HepG2 (cell line): Measurements from ENCODE around the gene ECHS1. TPM values are rescaled to one million over a fixed set of nuclear protein-coding genes. Genes with fewer than 3 reads are reported as not detected.

Experiments
- ARID2 ChIP-seq: sonication (generic); formaldehyde crosslinking; IDR thresholded peaks from 2 replicates; pipeline ENCODE4 v1.8.1; 2022; ENCODE audit warnings: mild to moderate bottlenecking, missing genetic modification reagents, borderline replicate concordance
- CBX1 ChIP-seq: IDR thresholded peaks from one replicate; pipeline ENCODE4 v1.6.1; 2016; ENCODE audit warnings: antibody characterized with exemption, low read depth
- DNMT1 ChIP-seq: sonication (generic); formaldehyde crosslinking; IDR thresholded peaks from 2 replicates; pipeline ENCODE4 v1.5.1; 2020; ENCODE audit warnings: mild to moderate bottlenecking, missing genetic modification reagents
- GTF3A ChIP-seq: sonication (generic); formaldehyde crosslinking; conservative IDR thresholded peaks from 2 replicates; pipeline ENCODE4 v1.4.0; 2020; ENCODE audit warnings: mild to moderate bottlenecking, missing genetic modification reagents
- HDAC1 ChIP-seq: sonication (generic); formaldehyde crosslinking; IDR thresholded peaks from 2 replicates; pipeline ENCODE4 v1.5.1; 2020; ENCODE audit warnings: mild to moderate bottlenecking, missing genetic modification reagents
- JDP2 ChIP-seq: sonication (generic); formaldehyde crosslinking; IDR thresholded peaks from 2 replicates; pipeline ENCODE4 v1.8.1; 2022; ENCODE audit warnings: missing genetic modification reagents, borderline replicate concordance
- KLF15 ChIP-seq: sonication (generic); formaldehyde crosslinking; IDR thresholded peaks from 2 replicates; pipeline ENCODE4 v1.8.1; 2023; ENCODE audit warnings: borderline replicate concordance, mild to moderate bottlenecking, inconsistent platforms, missing genetic modification reagents, mixed read lengths
- MXD4 ChIP-seq: IDR thresholded peaks from 2 replicates; pipeline ENCODE4 v1.6.1; 2016; ENCODE audit warnings: mild to moderate bottlenecking, missing biosample characterization, missing genetic modification reagents
- NFYC ChIP-seq: IDR thresholded peaks from 2 replicates; pipeline ENCODE4 v1.6.1; 2016; ENCODE audit warnings: missing genetic modification reagents, missing compliant biosample characterization
- PHF21A ChIP-seq: sonication (generic); formaldehyde crosslinking; IDR thresholded peaks from 2 replicates; pipeline ENCODE4 v1.5.0; 2020; ENCODE audit warnings: mild to moderate bottlenecking, missing genetic modification reagents
- POGZ ChIP-seq: sonication (generic); formaldehyde crosslinking; IDR thresholded peaks from 2 replicates; pipeline ENCODE4 v1.4.0; 2020; ENCODE audit warnings: mild to moderate bottlenecking, missing genetic modification reagents
- RFXAP ChIP-seq: sonication (generic); formaldehyde crosslinking; IDR thresholded peaks from 2 replicates; pipeline ENCODE4 v1.4.0; 2020; ENCODE audit warnings: missing genetic modification reagents, borderline replicate concordance
- RNF2 ChIP-seq: fragments of 450-650 bp; conservative IDR thresholded peaks from 2 replicates; pipeline ENCODE4 v1.6.1; 2016; ENCODE audit warnings: low read depth
- RORA ChIP-seq: sonication (generic); formaldehyde crosslinking; IDR thresholded peaks from 2 replicates; pipeline ENCODE4 v1.5.0; 2020; ENCODE audit warnings: mild to moderate bottlenecking, missing genetic modification reagents, moderate library complexity
- SAFB2 ChIP-seq: sonication (generic); formaldehyde crosslinking; IDR thresholded peaks from 2 replicates; pipeline ENCODE4 v1.5.1; 2020; ENCODE audit warnings: missing genetic modification reagents, low read depth, mild to moderate bottlenecking, borderline replicate concordance
- SRSF9 ChIP-seq: fragments of 200-400 bp; formaldehyde crosslinking; IDR thresholded peaks from 2 replicates; pipeline ENCODE4 v1.6.1; 2018; ENCODE audit warnings: borderline replicate concordance, mild to moderate bottlenecking, low read depth, low read length; ENCODE audit not compliant: insufficient read depth, poor library complexity, severe bottlenecking
- YEATS2 ChIP-seq: sonication (generic); formaldehyde crosslinking; IDR thresholded peaks from 2 replicates; pipeline ENCODE4 v1.4.0; 2020; ENCODE audit warnings: missing genetic modification reagents, borderline replicate concordance
- ZFP36L2 ChIP-seq: sonication (generic); formaldehyde crosslinking; IDR thresholded peaks from 2 replicates; pipeline ENCODE4 v1.4.0; 2020; ENCODE audit warnings: missing genetic modification reagents
- ZMYM2 ChIP-seq: sonication (generic); formaldehyde crosslinking; IDR thresholded peaks from 2 replicates; pipeline ENCODE4 v1.8.0; 2022; ENCODE audit warnings: mild to moderate bottlenecking, missing genetic modification reagents
- ZNF207 ChIP-seq: fragments of 450-650 bp; IDR thresholded peaks from 2 replicates; pipeline ENCODE4 v1.6.1; 2016; ENCODE audit warnings: antibody characterized with exemption, borderline replicate concordance
- ZNF354B ChIP-seq: sonication (generic); formaldehyde crosslinking; IDR thresholded peaks from 2 replicates; pipeline ENCODE4 v1.8.0; 2022; ENCODE audit warnings: mild to moderate bottlenecking, missing genetic modification reagents
- ZNF446 ChIP-seq: sonication (generic); formaldehyde crosslinking; IDR thresholded peaks from 2 replicates; pipeline ENCODE4 v1.5.0; 2020; ENCODE audit warnings: mild to moderate bottlenecking, missing genetic modification reagents
- ZNF530 ChIP-seq: sonication (generic); formaldehyde crosslinking; IDR thresholded peaks from 2 replicates; pipeline ENCODE4 v1.5.0; 2020; ENCODE audit warnings: low read depth, mild to moderate bottlenecking, missing genetic modification reagents
- polyA plus RNA-seq, 8 experiments: library from polyadenylated mRNA; depleted of rRNA in 3 of 8; stranded (reverse) in 7 of 8; unstranded in 1 of 8; fragments of >200 nt; fragmentation: Illumina TruSeq in 4 of 8; extraction: Trizol in 4 of 8; gene quantifications; 2 replicates each; pipeline versions ENCODE4 v1.2.1 to v1.2.3, GENCODE V29; 2011 to 2016; ENCODE audit warnings: low read depth in 4 of 8, missing spikeins in 1 of 8, mixed read lengths in 1 of 8; ENCODE audit not compliant: insufficient read depth in 1 of 8
- total RNA-seq, 5 experiments: library from RNA; depleted of rRNA; stranded (reverse); fragments of >200 nt; fragmentation: Illumina TruSeq; extraction: Trizol; gene quantifications; 2 replicates each; pipeline ENCODE4 v1.2.3, GENCODE V29; 2016; ENCODE audit warnings: low read depth in 1 of 5
- TF ChIP-seq, protein P1 (sequence below): sonication (generic); formaldehyde crosslinking; IDR thresholded peaks from 2 replicates; pipeline ENCODE4 v1.8.1; 2023; ENCODE audit warnings: mild to moderate bottlenecking, missing genetic modification reagents
- TF ChIP-seq, protein P2 (sequence below): sonication (generic); formaldehyde crosslinking; conservative IDR thresholded peaks from 2 replicates; pipeline ENCODE4 v1.5.0; 2020; ENCODE audit warnings: missing genetic modification reagents
- TF ChIP-seq, protein P3 (sequence below): IDR thresholded peaks from 2 replicates; pipeline ENCODE4 v1.6.1; 2016; ENCODE audit warnings: missing biosample characterization, missing genetic modification reagents, low read depth
- TF ChIP-seq, protein P4 (sequence below): sonication (generic); formaldehyde crosslinking; IDR thresholded peaks from 2 replicates; pipeline ENCODE4 v1.4.0; 2020; ENCODE audit warnings: missing genetic modification reagents

Gene ECHS1
- total and polyA plus RNA-seq, 2 of the 13 experiments (the other 11 are each of a cell fraction or from before 2014, with no cell fraction given): 32.7 to 195 TPM

DNA sequence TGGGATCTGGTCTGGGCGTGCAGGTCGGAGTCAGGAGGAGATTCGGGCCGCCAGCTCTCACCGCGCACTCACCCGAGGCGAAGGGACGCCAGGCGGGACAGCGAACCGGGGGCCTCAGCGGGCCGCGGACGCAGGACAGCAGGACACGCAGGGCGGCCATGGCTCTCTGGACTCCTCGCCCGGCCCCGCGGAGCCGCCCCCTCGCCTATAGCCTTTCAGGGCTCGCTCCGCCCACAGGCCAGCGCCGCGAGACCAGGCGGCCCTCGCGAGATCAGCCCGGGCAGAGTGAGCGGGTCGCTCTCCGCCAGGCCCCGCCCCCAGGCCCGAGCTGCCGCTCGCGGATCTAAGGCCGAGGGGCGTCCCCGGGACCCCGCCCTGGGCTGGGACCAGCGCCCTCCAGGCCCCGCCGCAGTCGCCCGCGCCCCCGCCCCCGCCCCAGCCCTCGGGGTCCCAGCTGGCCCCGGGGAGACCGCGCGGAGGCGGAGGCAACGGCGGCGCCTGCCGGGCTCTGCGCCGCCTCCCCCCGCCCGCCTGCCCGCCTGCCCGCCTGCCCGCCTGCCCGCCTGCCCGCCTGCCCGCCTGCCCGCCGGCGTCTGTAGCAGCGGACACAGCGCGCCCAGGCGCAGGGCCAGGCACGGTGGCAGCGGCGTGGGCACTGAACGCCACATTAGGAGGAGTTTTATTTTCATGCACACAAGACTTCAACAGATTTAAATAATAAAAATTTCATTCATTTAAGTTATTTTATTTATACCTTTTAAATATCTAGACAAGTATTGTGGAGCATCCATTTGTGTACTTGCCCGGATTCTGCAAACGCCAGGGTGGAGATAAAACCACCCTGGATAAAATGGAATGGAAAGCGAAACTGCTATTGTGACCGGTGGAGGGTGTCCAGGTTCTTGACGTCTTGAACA, at the start of gene ECHS1 (continued):
- TF ChIP-seq, protein P1, sequence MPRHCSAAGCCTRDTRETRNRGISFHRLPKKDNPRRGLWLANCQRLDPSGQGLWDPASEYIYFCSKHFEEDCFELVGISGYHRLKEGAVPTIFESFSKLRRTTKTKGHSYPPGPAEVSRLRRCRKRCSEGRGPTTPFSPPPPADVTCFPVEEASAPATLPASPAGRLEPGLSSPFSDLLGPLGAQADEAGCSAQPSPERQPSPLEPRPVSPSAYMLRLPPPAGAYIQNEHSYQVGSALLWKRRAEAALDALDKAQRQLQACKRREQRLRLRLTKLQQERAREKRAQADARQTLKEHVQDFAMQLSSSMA (CRISPR knock-in tag): no peak
- no peak for TF ChIP-seq MXD4 (CRISPR knock-in tag)
- no peak; the same call in 1 of the 2 replicates for TF ChIP-seq ZNF446
- TF ChIP-seq ZFP36L2 (CRISPR knock-in tag): no peak
- TF ChIP-seq DNMT1 (CRISPR knock-in tag): no peak
- TF ChIP-seq HDAC1 (CRISPR knock-in tag): peak; percentile 42; the same call in 1 of the 2 replicates
- TF ChIP-seq RFXAP: peak; percentile 39; the same call in 1 of the 2 replicates
- no peak for TF ChIP-seq PHF21A
- TF ChIP-seq, protein P2, sequence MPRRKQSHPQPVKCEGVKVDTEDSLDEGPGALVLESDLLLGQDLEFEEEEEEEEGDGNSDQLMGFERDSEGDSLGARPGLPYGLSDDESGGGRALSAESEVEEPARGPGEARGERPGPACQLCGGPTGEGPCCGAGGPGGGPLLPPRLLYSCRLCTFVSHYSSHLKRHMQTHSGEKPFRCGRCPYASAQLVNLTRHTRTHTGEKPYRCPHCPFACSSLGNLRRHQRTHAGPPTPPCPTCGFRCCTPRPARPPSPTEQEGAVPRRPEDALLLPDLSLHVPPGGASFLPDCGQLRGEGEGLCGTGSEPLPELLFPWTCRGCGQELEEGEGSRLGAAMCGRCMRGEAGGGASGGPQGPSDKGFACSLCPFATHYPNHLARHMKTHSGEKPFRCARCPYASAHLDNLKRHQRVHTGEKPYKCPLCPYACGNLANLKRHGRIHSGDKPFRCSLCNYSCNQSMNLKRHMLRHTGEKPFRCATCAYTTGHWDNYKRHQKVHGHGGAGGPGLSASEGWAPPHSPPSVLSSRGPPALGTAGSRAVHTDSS (CRISPR knock-in tag): no peak
- no peak for TF ChIP-seq POGZ (CRISPR knock-in tag)
- no peak for TF ChIP-seq RORA
- TF ChIP-seq, protein P3, sequence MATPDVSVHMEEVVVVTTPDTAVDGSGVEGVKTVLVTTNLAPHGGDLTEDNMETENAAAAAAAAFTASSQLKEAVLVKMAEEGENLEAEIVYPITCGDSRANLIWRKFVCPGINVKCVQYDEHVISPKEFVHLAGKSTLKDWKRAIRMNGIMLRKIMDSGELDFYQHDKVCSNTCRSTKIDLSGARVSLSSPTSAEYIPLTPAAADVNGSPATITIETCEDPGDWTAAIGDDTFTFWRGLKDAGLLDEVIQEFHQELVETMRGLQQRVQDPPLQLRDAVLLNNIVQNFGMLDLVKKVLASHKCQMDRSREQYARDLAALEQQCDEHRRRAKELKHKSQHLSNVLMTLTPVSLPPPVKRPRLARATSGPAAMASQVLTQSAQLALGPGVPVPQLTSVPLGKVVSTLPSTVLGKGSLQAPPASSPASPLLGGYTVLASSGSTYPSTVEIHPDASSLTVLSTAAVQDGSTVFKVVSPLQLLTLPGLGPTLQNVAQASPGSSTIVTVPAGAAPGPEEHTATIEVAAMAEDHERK (CRISPR knock-in tag): no peak
- TF ChIP-seq ZNF354B: no peak
- TF ChIP-seq CBX1: no peak
- TF ChIP-seq, protein P4, sequence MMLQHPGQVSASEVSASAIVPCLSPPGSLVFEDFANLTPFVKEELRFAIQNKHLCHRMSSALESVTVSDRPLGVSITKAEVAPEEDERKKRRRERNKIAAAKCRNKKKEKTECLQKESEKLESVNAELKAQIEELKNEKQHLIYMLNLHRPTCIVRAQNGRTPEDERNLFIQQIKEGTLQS: 0 out of 2 replicates have a peak, but pooled peaks have one; percentile 13
- no peak for TF ChIP-seq SAFB2
- TF ChIP-seq ARID2 (CRISPR knock-in tag): no peak
- no peak for TF ChIP-seq ZMYM2 (CRISPR knock-in tag)
- TF ChIP-seq ZNF207: no peak
- TF ChIP-seq GTF3A: no peak
- TF ChIP-seq KLF15 (CRISPR knock-in tag): no peak
- peak; percentile 67 for TF ChIP-seq YEATS2
- TF ChIP-seq JDP2 (CRISPR knock-in tag): no peak
- no peak for TF ChIP-seq ZNF530 (CRISPR knock-in tag)
- TF ChIP-seq NFYC (CRISPR knock-in tag): peak; percentile 36; the same call in 1 of the 2 replicates
- no peak for TF ChIP-seq SRSF9
- no peak for TF ChIP-seq RNF2
